ENCODE data around the gene UBE2G1.

Gene UBE2G1

DNA sequence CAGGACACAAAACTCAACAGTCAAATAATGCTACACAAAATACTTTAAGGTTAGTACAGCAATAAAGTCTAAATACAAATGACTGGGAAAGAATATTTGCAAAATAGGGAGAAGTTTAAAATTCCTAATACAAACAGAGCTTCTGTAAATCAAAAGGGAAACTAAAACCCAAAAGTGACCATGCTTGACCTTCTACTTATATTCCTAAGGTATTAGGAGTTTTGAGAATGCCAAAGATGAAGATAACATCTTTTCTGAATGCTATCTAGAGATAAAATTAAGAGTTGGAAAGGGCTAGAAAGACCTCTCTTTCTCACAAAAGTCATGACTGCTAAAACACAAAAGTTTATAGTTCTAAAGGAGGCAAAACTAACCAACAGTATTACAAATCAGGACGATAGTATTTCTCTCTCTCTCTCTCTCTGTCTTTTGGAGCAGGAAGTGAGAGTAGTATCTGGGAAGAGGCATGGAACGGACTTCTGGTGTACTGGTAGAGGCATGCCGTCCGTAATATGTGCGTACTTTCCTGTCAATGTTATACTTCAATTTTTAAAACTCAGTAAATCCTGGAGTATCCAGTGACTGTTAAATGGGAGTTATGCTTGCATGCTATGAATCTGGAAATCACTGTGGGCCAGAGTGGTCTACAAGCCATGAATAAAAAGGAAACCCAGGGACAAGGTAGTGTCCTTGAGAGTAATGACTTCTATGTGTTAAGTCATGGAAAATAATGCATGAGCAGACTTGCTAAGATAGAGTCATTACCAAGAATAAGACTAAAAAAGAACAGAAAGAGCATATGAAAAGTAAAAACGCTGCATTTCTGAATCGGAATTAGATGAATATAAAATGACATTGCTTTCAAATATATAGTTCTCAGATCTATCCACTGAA is 53.0 kb downstream of the UBE2G1 start:
- H3K9me2 ChIP-seq (replicated peaks; ENCODE audit: insufficient read depth, low read length): no peaks in the 10 kb centered on the region
- 0 out of 2 replicates have a peak, but pooled peaks cover 19% of the 10 kb centered on the region for H3K4me1 ChIP-seq (ENCODE audit: low read length)
- H3K4me3 ChIP-seq (ENCODE audit: low read length): no peak overlapping the region
- TF ChIP-seq EZH2 (optimal IDR thresholded peaks at IDR 0.05; ENCODE audit: low read depth, low read length): no peak
- TF ChIP-seq, protein P1, sequence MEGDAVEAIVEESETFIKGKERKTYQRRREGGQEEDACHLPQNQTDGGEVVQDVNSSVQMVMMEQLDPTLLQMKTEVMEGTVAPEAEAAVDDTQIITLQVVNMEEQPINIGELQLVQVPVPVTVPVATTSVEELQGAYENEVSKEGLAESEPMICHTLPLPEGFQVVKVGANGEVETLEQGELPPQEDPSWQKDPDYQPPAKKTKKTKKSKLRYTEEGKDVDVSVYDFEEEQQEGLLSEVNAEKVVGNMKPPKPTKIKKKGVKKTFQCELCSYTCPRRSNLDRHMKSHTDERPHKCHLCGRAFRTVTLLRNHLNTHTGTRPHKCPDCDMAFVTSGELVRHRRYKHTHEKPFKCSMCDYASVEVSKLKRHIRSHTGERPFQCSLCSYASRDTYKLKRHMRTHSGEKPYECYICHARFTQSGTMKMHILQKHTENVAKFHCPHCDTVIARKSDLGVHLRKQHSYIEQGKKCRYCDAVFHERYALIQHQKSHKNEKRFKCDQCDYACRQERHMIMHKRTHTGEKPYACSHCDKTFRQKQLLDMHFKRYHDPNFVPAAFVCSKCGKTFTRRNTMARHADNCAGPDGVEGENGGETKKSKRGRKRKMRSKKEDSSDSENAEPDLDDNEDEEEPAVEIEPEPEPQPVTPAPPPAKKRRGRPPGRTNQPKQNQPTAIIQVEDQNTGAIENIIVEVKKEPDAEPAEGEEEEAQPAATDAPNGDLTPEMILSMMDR (IDR thresholded peaks at IDR 0.05; ENCODE audit: low read length): no peak
- TF ChIP-seq EZH2phosphoT487 (IDR thresholded peaks at IDR 0.05; ENCODE audit: low read length): no peak
- no peak for DNase-seq
- H3K9ac ChIP-seq (ENCODE audit: low read length): no peak overlapping the region
- H2AFZ ChIP-seq (ENCODE audit: low read length): no peak overlapping the region
- H3K9me3 ChIP-seq (replicated peaks; ENCODE audit: insufficient read depth, low read length): no peaks in the 10 kb centered on the region
- peaks cover 6% of the 10 kb centered on the region; the same call in 1 of the 2 replicates for H3F3A ChIP-seq (ENCODE audit: insufficient read depth, low read length)
- H3K4me2 ChIP-seq (ENCODE audit: low read depth, low read length): no peak overlapping the region
- no peak overlapping the region for H3K27ac ChIP-seq (ENCODE audit: low read length)
- peaks cover 66% of the 10 kb centered on the region for H4K20me1 ChIP-seq (ENCODE audit: insufficient read depth, low read length)
- H3K27me3 ChIP-seq (replicated peaks; ENCODE audit: insufficient read depth, low read length): no peaks in the 10 kb centered on the region
- peaks cover 99% of the 10 kb centered on the region for H3K79me2 ChIP-seq (ENCODE audit: low read length)
- H3K36me3 ChIP-seq (replicated peaks; ENCODE audit: insufficient read depth, low read length): no peaks in the 10 kb centered on the region

DNA sequence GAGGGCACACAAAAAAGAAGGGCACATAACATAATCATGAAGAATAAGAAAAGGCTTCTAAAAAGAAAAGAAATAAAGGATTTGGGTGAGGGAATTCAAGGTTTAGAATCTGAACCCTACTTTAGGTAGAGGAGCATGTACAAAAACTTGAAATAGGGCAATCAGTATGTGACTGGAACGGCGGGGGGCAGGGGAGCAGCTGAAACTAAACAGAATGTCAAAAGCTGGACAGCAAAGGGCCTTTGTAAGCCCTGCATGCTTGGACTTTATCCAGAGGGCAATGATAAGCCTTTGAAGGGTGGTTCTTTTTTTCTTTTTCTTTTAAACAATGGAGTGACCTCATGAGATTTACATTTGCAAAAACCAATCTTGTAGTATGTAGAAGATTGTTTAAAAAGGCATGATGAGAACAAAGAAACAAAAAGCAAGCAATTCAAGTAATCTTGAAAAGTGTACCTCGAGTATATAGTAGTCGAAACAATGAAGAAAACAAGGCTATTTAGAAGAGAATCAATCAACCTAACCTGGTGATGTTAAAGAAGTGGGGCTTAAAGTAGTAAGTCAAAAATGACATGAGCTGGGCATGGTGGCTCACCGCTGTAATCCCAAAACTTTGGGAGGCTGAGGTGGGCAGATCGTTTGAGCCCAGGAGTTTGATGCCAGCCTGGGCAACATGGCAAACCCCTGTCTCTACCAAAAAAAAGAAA is 56.0 kb downstream of the UBE2G1 start:
- no peaks in the 10 kb centered on the region for H3K27me3 ChIP-seq (replicated peaks; ENCODE audit: insufficient read depth, low read length)
- no peaks in the 10 kb centered on the region for H3K9me2 ChIP-seq (replicated peaks; ENCODE audit: insufficient read depth, low read length)
- no peak overlapping the region for H3K4me3 ChIP-seq (ENCODE audit: low read length)
- H3K27ac ChIP-seq (ENCODE audit: low read length): no peak overlapping the region
- peaks cover 58% of the 10 kb centered on the region for H4K20me1 ChIP-seq (ENCODE audit: insufficient read depth, low read length)
- 0 out of 2 replicates have a peak, but pooled peaks cover 19% of the 10 kb centered on the region for H3K4me1 ChIP-seq (ENCODE audit: low read length)
- TF ChIP-seq EZH2phosphoT487 (IDR thresholded peaks at IDR 0.05; ENCODE audit: low read length) (no peak), EZH2 (optimal IDR thresholded peaks at IDR 0.05; ENCODE audit: low read depth, low read length) (no peak)
- TF ChIP-seq, protein P1 (IDR thresholded peaks at IDR 0.05; ENCODE audit: low read length): no peak
- no peak for DNase-seq
- peaks cover 3% of the 10 kb centered on the region; the same call in 1 of the 2 replicates for H3K36me3 ChIP-seq (replicated peaks; ENCODE audit: insufficient read depth, low read length)
- H3K9me3 ChIP-seq (replicated peaks; ENCODE audit: insufficient read depth, low read length): no peaks in the 10 kb centered on the region
- no peak overlapping the region for H2AFZ ChIP-seq (ENCODE audit: low read length)
- H3K79me2 ChIP-seq (ENCODE audit: low read length): peaks cover 98% of the 10 kb centered on the region
- H3K9ac ChIP-seq (ENCODE audit: low read length): no peak overlapping the region
- peaks cover 6% of the 10 kb centered on the region; the same call in 1 of the 2 replicates for H3F3A ChIP-seq (ENCODE audit: insufficient read depth, low read length)
- no peak overlapping the region for H3K4me2 ChIP-seq (ENCODE audit: low read depth, low read length)

DNA sequence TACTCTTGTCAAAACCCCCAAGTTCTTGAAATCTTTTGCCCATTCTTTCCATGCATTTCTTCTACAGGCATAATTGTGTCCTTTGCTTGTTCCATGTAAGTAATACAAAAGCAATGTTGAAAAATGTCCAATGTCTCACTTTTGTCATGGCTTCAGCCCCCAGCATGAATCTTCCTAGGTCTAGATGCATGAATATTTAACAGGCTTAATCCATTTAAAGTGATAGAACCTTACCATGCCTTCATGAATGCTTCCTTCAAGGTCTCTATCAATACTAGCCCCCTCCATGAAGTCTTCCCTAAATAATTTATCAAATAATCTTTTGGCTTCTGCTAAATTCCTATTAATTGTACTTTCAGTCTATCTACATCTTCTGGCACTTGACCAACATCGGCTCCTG is 56.6 kb downstream of the UBE2G1 start:
- no peak overlapping the region for H3K9ac ChIP-seq (ENCODE audit: low read length)
- H3K79me2 ChIP-seq (ENCODE audit: low read length): peaks cover 97% of the 10 kb centered on the region
- no peak overlapping the region for H2AFZ ChIP-seq (ENCODE audit: low read length)
- H3K36me3 ChIP-seq (replicated peaks; ENCODE audit: insufficient read depth, low read length): peaks cover 3% of the 10 kb centered on the region; the same call in 1 of the 2 replicates
- 0 out of 2 replicates have a peak, but pooled peaks cover 19% of the 10 kb centered on the region for H3K4me1 ChIP-seq (ENCODE audit: low read length)
- no peak overlapping the region for H3K4me3 ChIP-seq (ENCODE audit: low read length)
- no peaks in the 10 kb centered on the region for H3K9me2 ChIP-seq (replicated peaks; ENCODE audit: insufficient read depth, low read length)
- H3K9me3 ChIP-seq (replicated peaks; ENCODE audit: insufficient read depth, low read length): no peaks in the 10 kb centered on the region
- peaks cover 63% of the 10 kb centered on the region for H4K20me1 ChIP-seq (ENCODE audit: insufficient read depth, low read length)
- no peak overlapping the region for H3K4me2 ChIP-seq (ENCODE audit: low read depth, low read length)
- TF ChIP-seq EZH2 (optimal IDR thresholded peaks at IDR 0.05; ENCODE audit: low read depth, low read length) (no peak), EZH2phosphoT487 (IDR thresholded peaks at IDR 0.05; ENCODE audit: low read length) (no peak)
- TF ChIP-seq, protein P1 (IDR thresholded peaks at IDR 0.05; ENCODE audit: low read length): no peak
- H3K27me3 ChIP-seq (replicated peaks; ENCODE audit: insufficient read depth, low read length): no peaks in the 10 kb centered on the region
- no peak overlapping the region for H3K27ac ChIP-seq (ENCODE audit: low read length)
- no peak for DNase-seq
- peaks cover 6% of the 10 kb centered on the region; the same call in 1 of the 2 replicates for H3F3A ChIP-seq (ENCODE audit: insufficient read depth, low read length)

Data from MM.1S (cell line).